Spinal cord (tissue), 10 donors: ENCODE measurements around the gene DSCAML1. TPM values are rescaled to one million over a fixed set of nuclear protein-coding genes. Genes with fewer than 3 reads are reported as not detected.

Source experiments
- DNase-seq, 6 donors: peaks; one replicate each; pipeline versions ENCODE4 v3.0.0 to v3.0.0-alpha.2; 2013 to 2015; ENCODE audit warnings: low spot score in 6 of 6, low read depth in 4 of 6
- H3K27ac ChIP-seq: one replicate; pipeline ENCODE4 v1.5.1; 2013; ENCODE audit warnings: low read depth, low read length, control low read depth
- H3K27me3 ChIP-seq: one replicate; pipeline ENCODE4 v1.6.1; 2013; ENCODE audit warnings: low read length; ENCODE audit not compliant: control insufficient read depth, insufficient read depth
- H3K36me3 ChIP-seq: one replicate; pipeline ENCODE4 v1.6.1; 2013; ENCODE audit warnings: low read length; ENCODE audit not compliant: control insufficient read depth, insufficient read depth
- H3K4me1 ChIP-seq: one replicate; pipeline ENCODE4 v1.6.1; 2013; ENCODE audit warnings: low read length; ENCODE audit not compliant: control insufficient read depth, insufficient read depth
- H3K4me3 ChIP-seq: one replicate; pipeline ENCODE4 v1.5.1; 2013; ENCODE audit warnings: low read depth, low read length, control low read depth
- H3K9me3 ChIP-seq: one replicate; pipeline ENCODE4 v1.6.1; 2013; ENCODE audit warnings: low read length; ENCODE audit not compliant: control insufficient read depth, insufficient read depth
- WGBS: methylation state at CpG from one replicate; pipeline ENCODE4 v1.1.5; 2013; ENCODE audit warnings: missing lambda C conversion rate; ENCODE audit not compliant: insufficient coverage; 5-methylcytosine and 5-hydroxymethylcytosine counted together
- polyA plus RNA-seq, 2 donors: library from polyadenylated mRNA; unstranded; fragments of 120-200 nt; gene quantifications; one replicate each; pipeline ENCODE4 v1.2.1, GENCODE V29; 2013; ENCODE audit not compliant: insufficient read length in 2 of 2
- total RNA-seq, 2 donors: library from RNA; depleted of rRNA in 1 of 2; stranded (reverse); fragments of 120-200 nt in 1 of 2; fragments of >200 nt in 1 of 2; gene quantifications; one replicate each; pipeline versions ENCODE4 v1.2.3 to v1.2.4, GENCODE V29; 2013 to 2014
- donor health status: healthy.

The DSCAML1 gene
- total and polyA plus RNA-seq, 4 donors = 3.5 to 14.4 (median 8.2) TPM

DNA sequence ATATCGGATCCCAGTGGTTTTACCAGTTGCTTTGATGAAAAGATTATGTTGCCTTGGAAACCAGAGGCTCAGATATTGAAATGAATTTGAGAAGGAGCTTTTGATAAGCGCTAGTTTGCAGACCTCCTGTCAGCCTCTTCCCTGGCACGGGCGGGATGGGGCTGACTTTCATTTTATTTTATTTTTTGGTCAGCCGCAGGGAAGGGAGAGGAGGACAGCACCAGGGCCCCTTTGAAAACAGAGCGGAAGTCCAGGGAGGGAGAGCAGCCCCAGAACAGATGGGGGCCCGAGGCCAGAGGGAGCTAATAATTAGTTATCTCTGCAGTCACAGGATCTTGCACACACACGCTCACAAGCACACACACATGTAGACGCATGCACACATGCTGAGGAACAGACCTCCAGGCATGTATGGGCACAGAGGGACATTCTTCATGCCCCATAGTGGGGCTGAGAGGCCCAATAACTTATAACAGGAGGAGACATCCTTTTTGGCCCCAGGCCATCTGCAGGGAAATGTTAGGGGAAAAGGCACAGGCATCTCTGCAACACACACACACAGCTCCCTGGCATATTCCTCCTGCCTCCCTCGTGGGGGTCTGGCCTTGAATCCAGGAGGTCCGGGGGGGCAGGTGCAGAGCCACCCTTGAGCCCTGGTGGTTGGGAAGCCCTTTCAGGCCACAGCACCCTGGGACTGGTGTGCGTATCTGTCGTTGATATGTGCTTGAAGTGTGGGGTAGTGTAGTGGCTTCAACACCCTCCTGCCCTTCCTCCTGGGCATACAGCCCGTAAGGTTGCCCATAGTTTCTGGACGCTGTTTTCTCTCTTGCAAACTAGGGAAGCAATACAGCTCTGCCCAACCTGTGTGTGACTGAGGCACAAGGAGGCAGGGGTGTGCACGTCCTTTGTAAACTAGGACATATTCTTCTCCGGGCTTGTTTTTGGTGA lies 352.0 kb downstream of the DSCAML1 start:
- H3K4me1 ChIP-seq = peaks cover 24% of the 10 kb centered on the region
- peaks cover 44% of the 10 kb centered on the region for H3K36me3 ChIP-seq
- peak in 2 of 6 donors; percentile 29 to 73 for DNase-seq
- H3K27ac ChIP-seq = no peak overlapping the region
- H3K9me3 ChIP-seq = no peaks in the 10 kb centered on the region
- WGBS = 48% methylated on average over 13 of the region's 17 CpGs
- peaks cover 13% of the 10 kb centered on the region for H3K27me3 ChIP-seq
- H3K4me3 ChIP-seq = no peak overlapping the region

- WGBS = 94% methylated on average over 2 of the region's 8 CpGs
- H3K9me3 ChIP-seq = no peaks in the 10 kb centered on the region
- no peak overlapping the region for H3K4me3 ChIP-seq
- peaks cover 46% of the 10 kb centered on the region for H3K36me3 ChIP-seq
- H3K4me1 ChIP-seq = peaks cover 24% of the 10 kb centered on the region
- no peak overlapping the region for H3K27ac ChIP-seq
- peaks cover 13% of the 10 kb centered on the region for H3K27me3 ChIP-seq
- no peak for DNase-seq
Observed at GRCh38 chr11:117444256-117444655, 352.8 kb downstream of the DSCAML1 start.

DNA sequence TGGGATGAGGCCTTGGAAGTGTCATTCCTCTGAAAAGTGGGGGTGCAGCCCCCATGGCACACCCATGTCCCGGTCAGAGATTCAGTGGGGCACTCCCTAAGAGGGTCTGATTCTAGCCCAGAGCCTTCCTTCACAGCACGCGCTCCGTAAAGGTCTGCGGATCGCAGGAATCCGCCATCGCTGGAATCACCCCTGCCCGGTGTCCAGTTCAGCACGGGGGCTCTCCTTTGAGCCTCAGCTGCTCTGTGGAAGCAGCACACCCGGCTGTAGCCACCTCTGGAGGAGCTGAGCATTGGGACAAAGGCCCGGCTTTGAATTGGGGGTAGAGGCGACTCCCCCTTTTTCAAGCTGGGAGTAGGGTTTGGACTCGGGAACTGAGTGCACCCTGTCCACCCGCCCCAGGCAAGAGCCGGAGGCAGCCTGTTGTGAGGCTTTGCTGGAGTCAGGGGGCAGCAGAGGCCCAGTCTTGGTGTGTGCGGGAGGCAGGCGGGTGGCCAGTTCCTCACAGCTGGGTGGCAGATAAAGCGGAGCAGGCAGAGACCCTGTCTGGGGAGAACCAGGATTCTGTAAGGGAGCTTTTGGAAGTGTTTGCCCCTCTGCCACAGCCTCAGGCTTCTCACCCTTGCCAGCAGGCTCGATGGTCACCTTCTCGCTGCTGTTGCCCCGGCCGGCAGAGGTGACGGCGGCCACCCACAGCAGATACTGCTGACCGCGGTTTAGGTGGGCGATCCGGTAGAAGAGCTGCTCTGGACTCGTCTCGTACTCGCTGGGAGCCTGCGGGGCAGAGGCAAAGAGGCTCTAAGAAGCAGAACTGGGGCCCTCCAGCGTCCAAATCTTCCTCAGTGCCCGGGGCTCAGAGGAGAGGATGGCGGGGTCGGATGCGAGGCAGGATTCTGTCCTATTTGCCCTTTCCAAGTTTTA lies 353.5 kb downstream of the DSCAML1 start:
- Histone ChIP-seq H3K9me3 (no peaks in the 10 kb centered on the region), H3K27me3 (peaks cover 13% of the 10 kb centered on the region), H3K4me3 (no peak overlapping the region), H3K4me1 (peaks cover 24% of the 10 kb centered on the region), H3K27ac (no peak overlapping the region), H3K36me3 (peaks cover 51% of the 10 kb centered on the region)
- DNase-seq = peak in 3 of 6 donors; percentile 46 to 89 (median 83)
- WGBS = 33% methylated on average over 35 of the region's 38 CpGs

GRCh38 chr11:117442869-117443239 lies 354.2 kb downstream of the DSCAML1 start:
- H3K27ac ChIP-seq = no peak overlapping the region
- peaks cover 24% of the 10 kb centered on the region for H3K4me1 ChIP-seq
- no peak for DNase-seq
- H3K9me3 ChIP-seq = no peaks in the 10 kb centered on the region
- 70% methylated on average over 12 of the region's 12 CpGs for WGBS
- H3K36me3 ChIP-seq = peaks cover 53% of the 10 kb centered on the region
- no peak overlapping the region for H3K4me3 ChIP-seq
- H3K27me3 ChIP-seq = peaks cover 13% of the 10 kb centered on the region

- Histone ChIP-seq H3K9me3 (no peaks in the 10 kb centered on the region), H3K4me1 (peaks cover 24% of the 10 kb centered on the region), H3K4me3 (no peak overlapping the region), H3K36me3 (peaks cover 59% of the 10 kb centered on the region), H3K27ac (no peak overlapping the region), H3K27me3 (peaks cover 13% of the 10 kb centered on the region)
- WGBS = 99% methylated on average over 15 of the region's 16 CpGs
- DNase-seq = no peak
Observed at GRCh38 chr11:117442049-117442868, 354.8 kb downstream of the DSCAML1 start.

- Histone ChIP-seq H3K36me3 (peaks cover 66% of the 10 kb centered on the region), H3K27ac (no peak overlapping the region), H3K4me3 (no peak overlapping the region), H3K27me3 (peaks cover 13% of the 10 kb centered on the region), H3K4me1 (peaks cover 24% of the 10 kb centered on the region), H3K9me3 (no peaks in the 10 kb centered on the region)
- WGBS = 89% methylated on average over 14 of the region's 14 CpGs
- DNase-seq = no peak
Observed at GRCh38 chr11:117441146-117441975, 355.7 kb downstream of the DSCAML1 start.

GRCh38 chr11:117440258-117440657 lies 356.8 kb downstream of the DSCAML1 start:
- Histone ChIP-seq H3K4me1 (peaks cover 22% of the 10 kb centered on the region), H3K36me3 (peaks cover 74% of the 10 kb centered on the region), H3K4me3 (no peak overlapping the region), H3K27ac (no peak overlapping the region), H3K27me3 (peaks cover 13% of the 10 kb centered on the region), H3K9me3 (no peaks in the 10 kb centered on the region)
- DNase-seq = no peak
- WGBS = 92% methylated on average over 7 of the region's 8 CpGs

GRCh38 chr11:117439256-117439655 lies 357.8 kb downstream of the DSCAML1 start:
- no peak overlapping the region for H3K27ac ChIP-seq
- peaks cover 12% of the 10 kb centered on the region for H3K4me1 ChIP-seq
- no peak for DNase-seq
- H3K27me3 ChIP-seq = peaks cover 9% of the 10 kb centered on the region
- no peaks in the 10 kb centered on the region for H3K9me3 ChIP-seq
- WGBS = 90% methylated on average over 12 of the region's 13 CpGs
- H3K36me3 ChIP-seq = peaks cover 73% of the 10 kb centered on the region
- no peak overlapping the region for H3K4me3 ChIP-seq
